Hepatocyte (in vitro differentiated cells): ENCODE results near the gene MED20. TPM values are rescaled to one million over a fixed set of nuclear protein-coding genes. Genes with fewer than 3 reads are reported as not detected.
"Not testable (repeated sequence)": the region's sequence is repeated elsewhere in the genome, so short reads cannot be mapped to it uniquely, and the experiment has no call there.

Experiments used
- DNase-seq: peaks from one replicate; pipeline ENCODE4 v3.0.0-alpha.2; 2016; ENCODE audit warnings: low spot score
- H2AFZ ChIP-seq: fragments of 200-600 bp; sonication (generic); 2 replicates; pipeline ENCODE4 v1.6.0; 2016; ENCODE audit warnings: antibody characterized with exemption, mild to moderate bottlenecking
- H3K27ac ChIP-seq: fragments of 200-600 bp; sonication (generic); 2 replicates; pipeline ENCODE4 v1.5.1; 2016; ENCODE audit warnings: mild to moderate bottlenecking
- H3K27me3 ChIP-seq: fragments of 200-600 bp; sonication (generic); 2 replicates; pipeline ENCODE4 v1.6.1; 2016
- H3K36me3 ChIP-seq: fragments of 200-600 bp; sonication (generic); replicated peaks from 2 replicates; pipeline ENCODE4 v1.5.1; 2016; ENCODE audit warnings: low read depth; ENCODE audit not compliant: insufficient read depth
- H3K4me1 ChIP-seq: fragments of 200-600 bp; sonication (generic); 2 replicates; pipeline ENCODE4 v1.5.1; 2016; ENCODE audit warnings: mild to moderate bottlenecking, moderate library complexity; ENCODE audit not compliant: insufficient read depth
- H3K4me2 ChIP-seq: fragments of 200-600 bp; sonication (generic); 2 replicates; pipeline ENCODE4 v1.6.0; 2016
- H3K4me3 ChIP-seq: fragments of 200-600 bp; sonication (generic); 2 replicates; pipeline ENCODE4 v1.5.1; 2016; ENCODE audit warnings: mild to moderate bottlenecking
- H3K79me2 ChIP-seq: fragments of 200-600 bp; sonication (generic); 2 replicates; pipeline ENCODE4 v1.6.0; 2017; ENCODE audit warnings: mild to moderate bottlenecking
- H3K9me2 ChIP-seq: fragments of 200-600 bp; sonication (generic); replicated peaks from 2 replicates; pipeline ENCODE4 v1.6.0; 2017; ENCODE audit warnings: mild to moderate bottlenecking; ENCODE audit not compliant: insufficient read depth
- H3K9me3 ChIP-seq: fragments of 200-600 bp; sonication (generic); 2 replicates; pipeline ENCODE4 v1.5.1; 2016; ENCODE audit warnings: low read depth, mild to moderate bottlenecking
- H4K20me1 ChIP-seq: fragments of 200-600 bp; sonication (generic); 2 replicates; pipeline ENCODE4 v1.6.0; 2016; ENCODE audit warnings: mild to moderate bottlenecking; ENCODE audit not compliant: insufficient read depth, poor library complexity, severe bottlenecking
- EZH2 ChIP-seq: fragments of 200-600 bp; sonication (generic); IDR thresholded peaks from 2 replicates; pipeline ENCODE4 v1.6.1; 2016; ENCODE audit warnings: antibody characterized with exemption, mild to moderate bottlenecking, borderline replicate concordance
- EZH2phosphoT487 ChIP-seq: fragments of 200-600 bp; sonication (generic); IDR thresholded peaks from one replicate; pipeline ENCODE4 v1.6.1; 2018; ENCODE audit warnings: antibody characterized with exemption, mild to moderate bottlenecking, low read depth, moderate library complexity; ENCODE audit not compliant: unreplicated experiment, severe bottlenecking
- WGBS: methylation state at CpG from one replicate; pipeline ENCODE4 v1.1.6; 2016; ENCODE audit warnings: low lambda C conversion rate; ENCODE audit errors: missing lambda C conversion rate; 5-methylcytosine and 5-hydroxymethylcytosine counted together
- polyA plus RNA-seq: library from polyadenylated mRNA; unstranded; fragments of >200 nt; fragmentation: Nextera tagmentation; extraction: Ambion mirVana; gene quantifications from 2 replicates; pipeline ENCODE4 v1.2.1, GENCODE V29; 2016
- total RNA-seq: library from RNA; depleted of rRNA; stranded (reverse); fragments of >200 nt; gene quantifications from 2 replicates; pipeline ENCODE4 v1.2.3, GENCODE V29; 2014
- TF ChIP-seq, protein P1 (sequence below): fragments of 200-600 bp; sonication (generic); IDR thresholded peaks from 2 replicates; pipeline ENCODE4 v1.5.1; 2016; ENCODE audit warnings: antibody characterized with exemption, mild to moderate bottlenecking; ENCODE audit not compliant: poor library complexity

The MED20 gene
- total and polyA plus RNA-seq, 2 experiments from 2014 or later = 18.1 to 19.8 TPM

GRCh38 chr6:41954668-41955067 lies 33.7 kb upstream of the MED20 start:
- no peaks in the 10 kb centered on the region for H3K79me2 ChIP-seq
- H3K4me1 ChIP-seq = no peaks in the 10 kb centered on the region
- no peaks in the 10 kb centered on the region for H3K9me3 ChIP-seq
- H3K9me2 ChIP-seq = no peaks in the 10 kb centered on the region
- no peak overlapping the region for H2AFZ ChIP-seq
- H3K27me3 ChIP-seq = no peaks in the 10 kb centered on the region
- 96% methylated on average over 2 of the region's 2 CpGs for WGBS
- TF ChIP-seq EZH2phosphoT487 = no peak
- TF ChIP-seq EZH2 = no peak
- TF ChIP-seq, protein P1, sequence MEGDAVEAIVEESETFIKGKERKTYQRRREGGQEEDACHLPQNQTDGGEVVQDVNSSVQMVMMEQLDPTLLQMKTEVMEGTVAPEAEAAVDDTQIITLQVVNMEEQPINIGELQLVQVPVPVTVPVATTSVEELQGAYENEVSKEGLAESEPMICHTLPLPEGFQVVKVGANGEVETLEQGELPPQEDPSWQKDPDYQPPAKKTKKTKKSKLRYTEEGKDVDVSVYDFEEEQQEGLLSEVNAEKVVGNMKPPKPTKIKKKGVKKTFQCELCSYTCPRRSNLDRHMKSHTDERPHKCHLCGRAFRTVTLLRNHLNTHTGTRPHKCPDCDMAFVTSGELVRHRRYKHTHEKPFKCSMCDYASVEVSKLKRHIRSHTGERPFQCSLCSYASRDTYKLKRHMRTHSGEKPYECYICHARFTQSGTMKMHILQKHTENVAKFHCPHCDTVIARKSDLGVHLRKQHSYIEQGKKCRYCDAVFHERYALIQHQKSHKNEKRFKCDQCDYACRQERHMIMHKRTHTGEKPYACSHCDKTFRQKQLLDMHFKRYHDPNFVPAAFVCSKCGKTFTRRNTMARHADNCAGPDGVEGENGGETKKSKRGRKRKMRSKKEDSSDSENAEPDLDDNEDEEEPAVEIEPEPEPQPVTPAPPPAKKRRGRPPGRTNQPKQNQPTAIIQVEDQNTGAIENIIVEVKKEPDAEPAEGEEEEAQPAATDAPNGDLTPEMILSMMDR = no peak
- H3K4me2 ChIP-seq = no peak overlapping the region
- no peak overlapping the region for H3K27ac ChIP-seq
- no peak overlapping the region for H3K4me3 ChIP-seq
- H4K20me1 ChIP-seq = no peaks in the 10 kb centered on the region
- no peak for DNase-seq
- no peaks in the 10 kb centered on the region for H3K36me3 ChIP-seq

DNA sequence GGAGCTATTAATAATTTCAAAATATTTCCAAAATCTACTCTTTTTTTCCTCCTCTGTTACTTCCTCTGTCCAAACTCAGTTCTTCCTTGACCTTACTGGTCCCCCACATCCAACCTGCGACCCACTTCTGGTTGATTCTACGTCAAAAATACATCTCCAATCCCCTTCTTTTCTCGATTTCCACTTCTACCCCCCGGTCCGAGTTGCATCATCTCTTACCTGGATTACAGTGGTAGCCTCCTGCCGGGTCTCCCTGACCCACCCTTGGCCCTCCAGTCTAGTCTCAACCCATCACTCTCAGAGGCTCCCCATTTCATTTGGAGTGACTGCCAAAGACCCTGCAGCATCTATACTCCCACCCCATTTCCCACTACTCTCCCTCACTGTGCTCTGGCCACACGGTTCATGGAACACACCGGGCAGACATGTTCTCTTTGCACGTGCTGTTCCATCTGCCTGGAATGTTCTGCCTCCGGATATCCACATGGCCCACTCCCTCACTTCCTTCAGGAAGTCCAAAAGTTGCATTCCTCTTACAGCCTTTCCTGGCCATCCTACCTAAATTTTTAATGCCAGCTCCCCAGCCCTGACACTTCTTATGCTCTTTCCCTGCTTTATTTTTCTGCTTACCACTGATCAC lies 26.8 kb upstream of the MED20 start:
- 91% methylated on average over 10 of the region's 10 CpGs for WGBS
- Histone ChIP-seq H3K27me3 (no peaks in the 10 kb centered on the region), H4K20me1 (no peaks in the 10 kb centered on the region), H3K4me1 (no peaks in the 10 kb centered on the region), H3K9me3 (no peaks in the 10 kb centered on the region), H3K4me2 (no peak overlapping the region), H2AFZ (no peak overlapping the region), H3K79me2 (no peaks in the 10 kb centered on the region), H3K27ac (no peak overlapping the region), H3K9me2 (no peaks in the 10 kb centered on the region), H3K4me3 (no peak overlapping the region), H3K36me3 (no peaks in the 10 kb centered on the region)
- no peak for DNase-seq
- TF ChIP-seq EZH2phosphoT487 (no peak), EZH2 (no peak)
- TF ChIP-seq, protein P1 = no peak

DNA sequence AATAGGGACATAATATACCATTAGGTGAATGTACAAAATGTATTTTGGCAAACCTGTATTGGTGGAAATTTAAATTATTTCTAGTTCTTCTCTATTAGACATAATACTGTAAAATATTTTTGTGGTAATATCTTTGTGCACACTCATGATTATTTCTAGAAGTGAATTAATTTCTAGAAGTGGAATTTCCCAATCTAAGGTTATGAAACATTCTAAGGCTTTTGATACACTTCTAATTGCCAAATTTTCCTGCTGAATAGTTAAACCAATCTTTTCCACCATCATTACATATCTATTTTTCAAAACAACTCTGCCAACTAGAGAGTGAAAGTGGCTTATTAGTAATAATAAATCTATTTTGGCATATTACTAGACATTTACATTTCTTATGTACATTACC lies 22.5 kb upstream of the MED20 start:
- no peaks in the 10 kb centered on the region for H3K27me3 ChIP-seq
- no peak for DNase-seq
- no peak overlapping the region for H3K4me3 ChIP-seq
- no peak overlapping the region for H3K27ac ChIP-seq
- TF ChIP-seq, protein P1 = no peak
- TF ChIP-seq EZH2 (no peak), EZH2phosphoT487 (no peak)
- peaks cover 17% of the 10 kb centered on the region for H3K79me2 ChIP-seq
- no peaks in the 10 kb centered on the region for H3K9me3 ChIP-seq
- H4K20me1 ChIP-seq = no peaks in the 10 kb centered on the region
- peaks cover 18% of the 10 kb centered on the region for H3K4me1 ChIP-seq
- H2AFZ ChIP-seq = no peak overlapping the region
- H3K36me3 ChIP-seq = no peaks in the 10 kb centered on the region
- no peak overlapping the region for H3K4me2 ChIP-seq
- H3K9me2 ChIP-seq = no peaks in the 10 kb centered on the region

GRCh38 chr6:41942882-41943281 lies 21.9 kb upstream of the MED20 start:
- H2AFZ ChIP-seq, H4K20me1 ChIP-seq, H3K9me3 ChIP-seq, H3K36me3 ChIP-seq, H3K4me2 ChIP-seq, DNase-seq, H3K4me3 ChIP-seq, H3K9me2 ChIP-seq, H3K27me3 ChIP-seq, H3K27ac ChIP-seq: not testable (repeated sequence)
- H3K79me2 ChIP-seq = peaks cover 23% of the 10 kb centered on the region
- WGBS = 96% methylated on average over 14 of the region's 14 CpGs
- peaks cover 24% of the 10 kb centered on the region for H3K4me1 ChIP-seq
